B cell (primary cell): Measurements from ENCODE around the gene MTHFSD. TPM values are rescaled to one million over a fixed set of nuclear protein-coding genes. Genes with fewer than 3 reads are reported as not detected.
A peak's percentile ranks its signal among the peaks of the same experiment; 100 is the strongest.

ENCODE experiments used
- ATAC-seq: fragments of 200-7000 bp; cut with Tn5 transposase; one replicate; pipeline ENCODE4 v1.10.0; 2021; ENCODE audit warnings: low read depth, mild to moderate bottlenecking, moderate number of reproducible peaks, moderate library complexity
- CTCF ChIA-PET: fragments of 350-600 bp; sonication (Branson Sonifier 250); formaldehyde crosslinking; loops from one replicate; lab custom pipeline; 2021; ENCODE audit warnings: antibody characterized with exemption, inconsistent platforms; lab: Charles Lee
- POLR2A ChIA-PET: fragments of 350-600 bp; sonication (Branson Sonifier 250); formaldehyde crosslinking; loops from one replicate; lab custom pipeline; 2021; ENCODE audit warnings: antibody characterized with exemption; lab: Charles Lee
- DNase-seq: peaks from one replicate; pipeline ENCODE4 v3.0.0; 2013
- H2AFZ ChIP-seq: 2 replicates; pipeline ENCODE4 v1.6.1; 2012; ENCODE audit warnings: mild to moderate bottlenecking, low read depth, low read length; ENCODE audit not compliant: insufficient read depth, poor library complexity, severe bottlenecking
- H3K27ac ChIP-seq, 2 donors: 1 replicate in 1 of 2; 2 replicates in 1 of 2; pipeline ENCODE4 v1.5.1; 2012 to 2013; ENCODE audit warnings: low read length in 2 of 2, mild to moderate bottlenecking in 2 of 2, moderate library complexity in 1 of 2
- H3K27me3 ChIP-seq, 4 experiments: fragments of 200-600 bp in 1 of 4; sonication (generic) in 1 of 4; replicated peaks in 1 of 4; 1 replicate in 2 of 4; 2 replicates in 2 of 4; pipeline versions ENCODE4 v1.6.1 to v1.7.0; 2013 to 2016; ENCODE audit warnings: low read length in 3 of 4, mild to moderate bottlenecking in 2 of 4, mixed read lengths in 1 of 4, moderate library complexity in 1 of 4; ENCODE audit not compliant: insufficient read depth in 4 of 4, control insufficient read depth in 3 of 4; ENCODE audit errors: control extremely low read depth in 1 of 4
- H3K36me3 ChIP-seq, 2 experiments: replicated peaks in 1 of 2; 1 replicate in 1 of 2; 2 replicates in 1 of 2; pipeline versions ENCODE4 v1.6.1 to v1.7.1; 2013; ENCODE audit warnings: low read length in 1 of 2; ENCODE audit not compliant: insufficient read depth in 2 of 2, control insufficient read depth in 1 of 2; ENCODE audit errors: control extremely low read depth in 1 of 2, extremely low read depth in 1 of 2
- H3K4me1 ChIP-seq, 2 donors: fragments of 200-600 bp in 1 of 2; sonication (generic) in 1 of 2; 1 replicate in 1 of 2; 2 replicates in 1 of 2; pipeline versions ENCODE4 v1.5.1 to v1.6.1; 2013 to 2017; ENCODE audit warnings: low read length in 2 of 2; ENCODE audit not compliant: control insufficient read depth in 2 of 2, insufficient read depth in 2 of 2
- H3K4me2 ChIP-seq: replicated peaks from 2 replicates; pipeline ENCODE3; 2012; ENCODE audit warnings: mild to moderate bottlenecking, low read depth, low read length; ENCODE audit not compliant: poor library complexity, severe bottlenecking
- H3K4me3 ChIP-seq, 5 experiments: fragments of 200-600 bp in 1 of 5; sonication (generic) in 1 of 5; 1 replicate in 3 of 5; 2 replicates in 2 of 5; pipeline versions ENCODE4 v1.5.1 to v1.7.0; 2011 to 2016; ENCODE audit warnings: low read length in 4 of 5, mild to moderate bottlenecking in 4 of 5, low read depth in 2 of 5, control low read depth in 1 of 5, moderate library complexity in 1 of 5; ENCODE audit not compliant: insufficient read depth in 1 of 5; ENCODE audit errors: control extremely low read depth in 1 of 5, extremely low read depth in 1 of 5
- H3K79me2 ChIP-seq: fragments of 200-600 bp; sonication (generic); one replicate; pipeline ENCODE4 v1.6.0; 2016; ENCODE audit warnings: low read length; ENCODE audit not compliant: control insufficient read depth, insufficient read depth
- H3K9ac ChIP-seq: fragments of 200-600 bp; sonication (generic); 2 replicates; pipeline ENCODE4 v1.6.1; 2017; ENCODE audit warnings: mild to moderate bottlenecking, low read length, moderate library complexity
- H3K9me3 ChIP-seq, 3 donors: one replicate each; pipeline versions ENCODE4 v1.6.1 to v1.7.1; 2013; ENCODE audit warnings: low read length in 2 of 3; ENCODE audit not compliant: control insufficient read depth in 2 of 3, insufficient read depth in 1 of 3; ENCODE audit errors: control extremely low read depth in 1 of 3
- H4K20me1 ChIP-seq: 2 replicates; pipeline ENCODE4 v1.6.0; 2012; ENCODE audit warnings: mild to moderate bottlenecking, low read length; ENCODE audit not compliant: insufficient read depth, control insufficient read depth, poor library complexity, severe bottlenecking
- H3K27ac Mint-ChIP-seq: one replicate; pipeline ENCODE4 v1.8.0; 2021; ENCODE audit warnings: mixed read lengths
- H3K27me3 Mint-ChIP-seq: one replicate; pipeline ENCODE4 v1.8.0; 2021; ENCODE audit warnings: mixed read lengths
- H3K4me1 Mint-ChIP-seq: one replicate; pipeline ENCODE4 v1.8.0; 2021; ENCODE audit warnings: mixed read lengths
- H3K4me3 Mint-ChIP-seq: one replicate; pipeline ENCODE4 v1.8.0; 2021; ENCODE audit warnings: mixed read lengths
- H3K9me3 Mint-ChIP-seq: one replicate; pipeline ENCODE4 v1.8.0; 2022; ENCODE audit warnings: mixed read lengths; ENCODE audit not compliant: insufficient read depth
- EZH2 ChIP-seq: IDR thresholded peaks from 2 replicates; pipeline ENCODE4 v1.6.1; 2012; ENCODE audit warnings: borderline replicate concordance, low read depth, mild to moderate bottlenecking, moderate library complexity, low read length; ENCODE audit not compliant: insufficient read depth, poor library complexity, severe bottlenecking
- WGBS: methylation state at CpG from one replicate; pipeline ENCODE4 v1.1.5; 2013; ENCODE audit warnings: missing lambda C conversion rate; ENCODE audit not compliant: insufficient coverage; 5-methylcytosine and 5-hydroxymethylcytosine counted together
- intact Hi-C: fragments of 100-400 bp; cut with micrococcal nuclease; formaldehyde crosslinking; loops from one replicate; pipeline ENCODE4 v1.10.0; 2022
- polyA plus RNA-seq: library from polyadenylated mRNA; depleted of rRNA; stranded (reverse); fragments of >200 nt; gene quantifications from 2 replicates; pipeline ENCODE4 v1.2.3, GENCODE V29; 2012
- total RNA-seq, 2 donors: library from RNA; stranded (reverse); fragments of 120-200 nt in 1 of 2; gene quantifications; 1 replicate in 1 of 2; 2 replicates in 1 of 2; pipeline versions ENCODE4 v1.2.3 to v1.2.4, GENCODE V29; 2013 to 2022
- TF ChIP-seq, protein P1 (sequence below): fragments of 200-600 bp; IDR thresholded peaks from one replicate; pipeline ENCODE4 v1.8.0; 2022; ENCODE audit warnings: antibody characterized with exemption, mild to moderate bottlenecking

Gene MTHFSD
- total and polyA plus RNA-seq, 2 donors (not counting 1 experiment from before 2014, with no cell fraction given): 21.5 to 42.0 TPM

DNA sequence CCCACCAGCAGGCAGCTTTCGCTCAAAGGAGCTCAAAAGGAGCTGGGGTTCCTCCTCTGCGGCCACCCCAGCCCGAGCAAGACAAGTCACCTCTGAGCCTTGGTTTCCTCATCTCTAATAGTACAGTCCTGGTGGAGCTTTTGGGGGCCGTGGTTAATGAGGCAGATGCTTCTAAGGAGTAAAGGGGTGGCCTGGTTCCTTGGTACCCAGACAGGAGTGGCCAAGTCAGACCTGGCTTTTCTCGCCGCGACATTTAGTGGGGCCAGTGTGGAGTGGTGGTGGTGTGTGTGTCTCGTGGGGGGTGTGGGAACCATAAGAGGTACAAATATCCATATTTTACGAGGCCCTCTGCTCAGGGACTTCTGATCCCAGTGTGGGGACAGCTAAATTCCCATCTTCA, 38.0 kb downstream of the MTHFSD start:
- Mint-ChIP-seq H3K9me3 (no peaks in the 10 kb centered on the region), H3K27ac (peak overlapping the region; percentile 10), H3K4me1 (peaks cover 8% of the 10 kb centered on the region), H3K27me3 (peaks cover 69% of the 10 kb centered on the region), H3K4me3 (no peak overlapping the region)
- WGBS: 70% methylated on average over 4 of the region's 9 CpGs
- POLR2A ChIA-PET: no interaction called here
- DNase-seq (no peak), ATAC-seq (no peak)
- Histone ChIP-seq H3K27me3 (peaks cover 0 to 86% (median 49%) of the 10 kb centered on the region in 4 experiments), H4K20me1 (no peaks in the 10 kb centered on the region), H3K9me3 (peaks cover 0 to 16% (median 1%) of the 10 kb centered on the region in 3 donors), H3K79me2 (no peaks in the 10 kb centered on the region), H3K4me3 (no peak overlapping the region), H3K4me2 (no peak overlapping the region), H2AFZ (no peak overlapping the region), H3K9ac (no peak overlapping the region), H3K36me3 (no peaks in the 10 kb centered on the region), H3K27ac (no peak overlapping the region), H3K4me1 (peaks cover 12 to 14% of the 10 kb centered on the region in 2 donors)
- TF ChIP-seq, protein P1, sequence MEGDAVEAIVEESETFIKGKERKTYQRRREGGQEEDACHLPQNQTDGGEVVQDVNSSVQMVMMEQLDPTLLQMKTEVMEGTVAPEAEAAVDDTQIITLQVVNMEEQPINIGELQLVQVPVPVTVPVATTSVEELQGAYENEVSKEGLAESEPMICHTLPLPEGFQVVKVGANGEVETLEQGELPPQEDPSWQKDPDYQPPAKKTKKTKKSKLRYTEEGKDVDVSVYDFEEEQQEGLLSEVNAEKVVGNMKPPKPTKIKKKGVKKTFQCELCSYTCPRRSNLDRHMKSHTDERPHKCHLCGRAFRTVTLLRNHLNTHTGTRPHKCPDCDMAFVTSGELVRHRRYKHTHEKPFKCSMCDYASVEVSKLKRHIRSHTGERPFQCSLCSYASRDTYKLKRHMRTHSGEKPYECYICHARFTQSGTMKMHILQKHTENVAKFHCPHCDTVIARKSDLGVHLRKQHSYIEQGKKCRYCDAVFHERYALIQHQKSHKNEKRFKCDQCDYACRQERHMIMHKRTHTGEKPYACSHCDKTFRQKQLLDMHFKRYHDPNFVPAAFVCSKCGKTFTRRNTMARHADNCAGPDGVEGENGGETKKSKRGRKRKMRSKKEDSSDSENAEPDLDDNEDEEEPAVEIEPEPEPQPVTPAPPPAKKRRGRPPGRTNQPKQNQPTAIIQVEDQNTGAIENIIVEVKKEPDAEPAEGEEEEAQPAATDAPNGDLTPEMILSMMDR: no peak
- TF ChIP-seq EZH2: no peak
- CTCF ChIA-PET: interaction anchor here (0.8 to 5.9 kb wide), 7 partner anchors 9 to 1391 kb away, joined by 3 to 59 read pairs (median 4); no protein-coding TSS in a partner anchor
- intact Hi-C loops: no loop called here

DNA sequence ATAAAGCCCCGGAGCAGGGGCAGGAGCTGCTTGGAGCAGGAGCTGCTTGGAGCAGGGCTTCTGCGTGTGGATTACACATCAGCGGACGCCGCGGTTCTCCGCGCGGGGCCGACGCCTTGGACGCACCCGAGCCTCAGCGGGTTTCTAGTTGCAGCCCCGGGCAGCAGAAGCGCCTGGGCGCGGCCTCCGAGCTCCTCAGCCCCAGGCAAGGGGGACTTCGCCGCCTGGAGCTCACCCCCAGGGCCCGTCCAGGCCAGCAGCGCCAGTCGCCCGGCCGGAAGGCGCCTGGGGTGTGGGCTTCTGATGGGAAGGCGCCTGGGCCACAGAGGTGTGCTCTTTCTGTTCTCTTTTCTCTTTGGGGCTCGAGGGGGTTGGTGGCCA, 38.4 kb downstream of the MTHFSD start:
- H3K9me3 Mint-ChIP-seq: no peaks in the 10 kb centered on the region
- no peak overlapping the region for H3K4me3 Mint-ChIP-seq
- ATAC-seq (no peak), DNase-seq (no peak)
- no peak overlapping the region for H3K4me3 ChIP-seq
- H3K9me3 ChIP-seq: peaks cover 0 to 20% (median 1%) of the 10 kb centered on the region in 3 donors
- ChIA-PET POLR2A (no interaction called here), CTCF (interaction anchor here (1.2 to 5.9 kb wide), 4 partner anchors 11 to 696 kb away, joined by 3 to 59 read pairs (median 6); no protein-coding TSS in a partner anchor)
- TF ChIP-seq, protein P1: no peak
- no peak for TF ChIP-seq EZH2
- H3K27me3 ChIP-seq: peaks cover 0 to 91% (median 53%) of the 10 kb centered on the region in 4 experiments
- H2AFZ ChIP-seq: no peak overlapping the region
- intact Hi-C loops: no loop called here
- H3K36me3 ChIP-seq: no peaks in the 10 kb centered on the region
- H3K27me3 Mint-ChIP-seq: peaks cover 68% of the 10 kb centered on the region
- H3K4me1 ChIP-seq: peaks cover 14 to 16% of the 10 kb centered on the region in 2 donors
- no peak overlapping the region for H3K27ac ChIP-seq
- H3K4me1 Mint-ChIP-seq: peaks cover 9% of the 10 kb centered on the region
- no peak overlapping the region for H3K4me2 ChIP-seq
- 6% methylated on average over 28 of the region's 29 CpGs for WGBS
- no peaks in the 10 kb centered on the region for H3K79me2 ChIP-seq
- H4K20me1 ChIP-seq: no peaks in the 10 kb centered on the region
- no peak overlapping the region for H3K27ac Mint-ChIP-seq
- no peak overlapping the region for H3K9ac ChIP-seq
